NCI-H187 (cell line): ENCODE results near the gene PUDP.
"Not testable (repeated sequence)": the region's sequence is repeated elsewhere in the genome, so short reads cannot be mapped to it uniquely, and the experiment has no call there.

Source experiments
- DNase-seq, 2 experiments: peaks; one replicate each; lab custom pipeline; 2025; lab: John Stamatoyannopoulos, UW

The PUDP gene

DNA sequence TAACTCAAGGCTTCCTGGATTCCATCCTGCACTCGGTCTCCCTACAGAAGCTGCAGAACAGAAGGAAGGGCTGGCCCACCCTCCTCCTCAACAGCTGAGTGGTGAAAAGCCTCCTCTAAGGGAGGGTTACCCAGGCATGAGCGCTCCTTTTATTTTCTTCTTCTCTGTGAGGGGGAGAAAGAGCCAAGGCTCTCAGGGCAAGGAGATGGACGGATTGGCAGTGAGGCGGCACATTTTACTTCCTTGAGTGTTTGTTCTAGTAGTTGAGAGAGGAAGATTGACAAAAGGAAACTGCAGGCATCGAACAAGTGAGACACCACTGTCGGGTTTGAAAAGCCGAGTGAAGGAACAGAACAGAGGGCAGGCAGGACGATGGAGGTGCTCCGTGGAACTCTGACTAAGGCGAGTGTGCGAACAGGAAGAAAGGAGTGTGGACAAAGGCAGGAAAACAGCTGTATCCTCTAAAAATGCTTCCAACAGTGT, 38.9 kb downstream of the PUDP start:
- no peak for DNase-seq

DNA sequence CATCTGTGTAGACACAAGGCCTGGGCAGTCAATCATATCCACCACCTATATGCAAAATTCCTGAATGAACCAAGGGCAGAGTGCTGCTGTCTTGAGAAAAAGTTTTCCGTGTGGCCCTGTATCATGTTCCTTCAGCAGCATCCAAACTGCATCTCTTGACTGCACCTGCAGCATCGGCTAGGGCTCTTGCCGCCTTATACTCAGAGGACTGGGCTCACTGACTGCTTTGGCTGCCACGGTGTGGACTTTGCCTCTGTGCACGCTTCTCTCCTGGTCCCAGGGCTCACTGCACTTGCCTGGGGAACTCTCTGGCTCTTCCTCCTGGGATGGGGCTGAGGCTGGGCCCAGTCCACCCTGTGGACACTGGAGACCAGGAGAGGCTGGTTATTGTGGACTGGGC, 39.9 kb downstream of the PUDP start:
- DNase-seq: no peak

DNA sequence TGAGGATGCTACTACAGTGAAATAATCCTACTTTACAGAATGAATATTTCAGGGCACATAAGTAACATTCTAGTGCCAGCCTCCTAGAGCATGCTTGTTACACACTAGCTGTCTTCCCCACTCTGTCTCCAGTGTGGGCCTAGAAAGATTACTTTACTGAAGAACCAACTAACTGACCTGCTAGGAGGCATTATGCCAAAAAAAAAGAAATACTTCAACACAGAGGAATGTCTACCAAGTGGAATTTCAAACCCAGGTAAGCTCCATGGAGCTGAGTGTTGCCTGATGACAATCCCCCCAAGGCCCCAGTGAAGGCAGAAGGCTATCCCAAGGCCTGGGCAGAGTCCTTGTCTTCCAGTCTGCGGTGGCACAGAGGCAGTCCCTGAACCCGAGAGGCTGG, 41.3 kb downstream of the PUDP start:
- no peak for DNase-seq

DNA sequence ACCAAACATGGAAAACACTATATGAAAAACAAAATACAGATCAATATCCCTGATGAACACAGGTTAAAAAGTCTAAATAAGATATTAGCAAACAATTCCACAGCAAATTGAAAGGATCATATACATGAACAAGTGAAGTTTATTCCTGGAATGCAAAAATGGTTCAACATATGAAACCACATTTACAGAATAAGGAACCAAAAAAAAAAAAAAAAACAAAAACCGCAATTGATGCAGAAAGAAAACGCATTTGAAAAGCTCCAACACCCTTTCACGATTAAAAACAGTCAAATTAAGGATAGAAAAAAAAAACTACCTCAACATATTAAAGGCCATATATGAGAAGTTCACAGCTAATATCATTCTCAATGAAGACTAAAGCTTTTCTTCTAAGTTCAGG, 45.8 kb downstream of the PUDP start:
- no peak for DNase-seq

DNA sequence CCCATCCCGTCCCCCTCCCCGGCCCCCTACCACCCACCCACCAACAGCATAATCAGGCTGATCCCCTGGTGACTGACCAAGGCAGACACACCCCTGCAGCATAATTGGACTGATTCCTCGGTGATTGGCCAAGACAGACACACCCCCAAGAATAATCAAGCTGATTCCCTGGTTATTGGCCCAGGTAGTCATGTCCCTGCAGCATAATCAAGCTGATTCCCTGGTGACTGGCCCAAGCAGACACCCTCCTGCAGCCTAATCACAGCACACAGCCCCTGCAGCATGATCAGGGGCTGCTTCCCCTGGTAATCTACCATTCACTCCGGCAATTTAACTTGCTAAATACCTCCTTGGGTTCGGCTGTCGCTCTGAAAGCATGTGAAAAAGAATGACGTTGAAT, 47.9 kb downstream of the PUDP start:
- DNase-seq: no peak

DNA sequence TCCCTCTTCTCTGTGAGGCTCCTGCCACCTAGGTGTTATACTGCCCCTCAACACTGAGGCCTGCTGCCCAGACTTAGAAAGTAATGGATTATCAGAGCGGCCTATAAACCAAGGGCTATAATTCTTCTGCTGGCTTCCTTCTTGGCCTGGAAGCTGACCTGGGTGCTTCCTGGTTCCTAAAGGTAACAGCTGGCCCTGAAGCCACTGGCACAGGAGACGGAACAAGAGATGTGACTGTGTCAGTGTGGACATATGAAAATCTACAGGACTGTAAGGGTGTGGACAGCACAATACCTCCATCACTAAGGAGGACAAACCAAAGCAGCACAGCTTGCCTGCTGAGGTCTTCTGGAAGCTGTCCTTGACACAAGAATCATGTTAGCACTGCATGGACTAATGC, 52.3 kb downstream of the PUDP start:
- DNase-seq: not testable (repeated sequence)

DNA sequence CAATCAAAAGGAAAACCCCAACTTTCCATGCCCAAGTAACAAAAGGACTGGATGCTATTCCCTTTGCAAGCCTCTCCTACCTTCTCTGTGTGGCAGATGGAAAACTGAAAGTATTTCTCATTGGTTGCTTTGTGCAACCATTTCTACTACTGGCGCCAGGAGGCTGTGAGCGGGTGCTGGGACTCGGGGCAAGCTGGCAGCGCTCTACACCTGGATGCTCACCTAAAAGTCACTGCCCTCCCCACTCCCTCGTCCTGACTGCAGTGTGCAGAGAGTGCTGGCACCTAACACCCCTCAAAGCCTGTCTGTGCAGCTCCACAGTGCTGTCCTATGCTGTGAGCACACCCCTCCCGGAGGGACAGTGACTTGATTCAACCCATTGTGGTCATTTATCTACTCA, 54.6 kb downstream of the PUDP start:
- no peak for DNase-seq

DNA sequence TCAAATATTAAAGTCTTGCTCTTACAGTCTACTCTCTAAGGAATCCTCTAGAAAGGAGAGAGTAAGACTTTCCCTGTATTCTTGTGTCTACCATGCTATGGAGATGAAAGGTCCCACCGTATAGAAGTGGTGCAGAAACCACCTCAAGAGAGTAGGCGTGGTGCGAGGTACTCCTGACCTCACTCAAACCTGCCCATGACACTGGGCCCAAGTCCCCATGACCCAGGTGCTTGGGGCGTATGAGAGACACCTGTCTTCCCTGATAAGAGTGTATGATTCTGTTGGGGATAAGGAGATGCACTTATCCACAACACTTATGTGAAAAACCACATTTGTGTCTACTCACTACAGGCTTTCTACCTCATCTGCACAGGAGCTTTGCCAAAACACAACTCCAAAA, 55.4 kb downstream of the PUDP start:
- DNase-seq: no peak

DNA sequence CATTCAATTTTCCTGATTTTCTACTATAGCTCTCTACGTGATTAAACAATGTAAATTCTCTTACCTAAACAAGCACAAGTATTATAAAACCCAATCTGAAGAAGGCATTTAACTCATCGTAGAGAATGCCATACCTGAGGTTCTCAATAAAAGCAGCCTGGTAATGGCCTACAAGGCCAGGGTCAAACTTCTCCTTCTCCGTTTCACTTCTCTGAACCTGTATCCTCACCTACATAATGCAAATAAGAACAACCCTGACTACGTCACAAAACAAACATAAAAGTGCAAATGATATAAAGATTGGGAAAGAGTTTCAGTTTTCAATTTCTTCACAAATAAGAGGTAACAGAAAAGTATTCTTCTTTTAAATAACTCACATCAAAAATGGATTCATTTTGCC, 56.0 kb downstream of the PUDP start:
- no peak for DNase-seq

DNA sequence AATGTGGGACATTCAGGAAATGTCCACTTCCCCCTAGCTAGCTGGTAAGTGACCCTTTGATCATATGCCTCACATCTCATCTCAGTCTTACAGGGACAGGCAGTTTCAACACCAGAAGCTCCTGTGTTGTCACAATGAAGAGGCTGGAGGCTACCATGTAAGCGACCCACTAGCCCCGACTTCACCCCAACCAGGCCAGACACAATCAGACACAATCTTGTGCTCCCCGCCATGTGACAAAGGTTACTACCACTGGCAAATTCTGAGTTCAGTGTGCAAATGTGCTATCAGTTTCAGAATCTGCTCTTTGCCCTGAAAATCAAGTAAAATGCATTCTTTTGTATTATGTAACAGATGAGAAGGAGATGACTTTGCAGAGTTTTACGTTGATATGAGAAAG, 57.3 kb downstream of the PUDP start:
- no peak for DNase-seq

DNA sequence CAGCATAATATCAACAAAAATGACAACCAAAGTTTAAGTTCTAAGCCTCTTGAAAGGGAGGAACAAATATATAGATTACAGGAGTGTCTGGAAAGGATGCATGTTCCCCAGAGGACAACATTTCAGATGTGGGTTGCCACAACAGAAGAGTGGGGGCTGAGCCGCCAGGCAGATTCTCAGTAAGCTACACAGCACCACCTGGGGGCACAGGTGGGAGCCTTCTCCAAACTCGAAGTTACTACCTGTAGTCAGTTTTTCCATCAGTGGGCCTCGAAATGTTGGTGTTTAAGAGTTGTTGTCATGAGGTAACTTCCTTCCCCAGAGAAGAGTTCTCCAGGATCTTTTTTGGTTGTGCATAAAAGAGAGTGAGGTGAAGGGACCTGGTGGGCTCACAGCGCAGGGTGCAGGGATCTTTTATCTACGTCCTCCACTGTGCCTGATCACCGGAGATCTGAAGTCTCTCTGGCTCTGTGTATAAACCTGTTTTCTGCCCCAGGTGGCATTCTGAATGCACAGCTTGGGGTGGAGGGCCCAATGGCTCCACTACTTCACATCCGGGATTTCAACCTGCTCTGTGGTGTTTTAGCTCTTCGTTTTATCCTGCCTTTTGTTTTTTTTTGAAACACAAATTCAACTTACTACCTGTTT, 58.9 kb downstream of the PUDP start:
- no peak for DNase-seq

DNA sequence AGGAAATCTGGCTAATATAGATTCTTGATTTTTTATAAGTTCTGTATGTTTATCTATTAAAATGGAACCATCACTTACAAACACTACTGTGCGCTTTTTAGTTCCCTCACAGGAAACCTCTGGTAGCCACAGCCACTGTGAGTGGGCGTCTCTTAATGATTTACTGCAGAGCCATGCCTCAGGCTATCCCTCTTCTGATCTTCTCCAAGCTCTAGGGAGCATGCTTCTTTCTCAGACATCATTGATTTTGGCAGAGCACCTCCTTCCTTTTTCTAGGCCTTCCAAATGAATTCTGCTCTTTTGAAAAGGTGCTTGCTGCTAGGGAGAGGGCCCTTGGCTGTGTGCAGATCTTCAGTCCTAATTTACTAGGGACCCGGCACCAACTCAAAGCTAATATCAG, 61.6 kb downstream of the PUDP start:
- DNase-seq: no peak

DNA sequence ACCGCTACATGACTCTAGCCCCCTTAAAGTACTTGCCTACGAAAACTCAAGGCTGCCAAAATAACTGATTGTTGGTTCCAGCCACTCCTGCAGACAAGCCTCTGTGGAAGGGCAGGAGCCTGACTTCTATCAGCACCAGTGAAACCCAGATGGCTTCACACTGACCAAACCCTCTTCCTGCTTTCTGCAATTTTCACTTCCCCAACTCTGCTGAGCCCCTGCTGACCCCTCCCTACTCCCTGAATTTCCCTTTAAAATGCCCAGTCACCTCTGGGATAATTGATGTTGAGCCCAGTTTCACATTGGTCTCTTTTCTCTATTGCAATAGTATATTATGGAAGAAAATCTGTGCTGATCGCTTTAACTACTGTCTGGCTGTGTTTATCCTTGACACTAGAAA, 62.1 kb downstream of the PUDP start:
- no peak for DNase-seq

DNA sequence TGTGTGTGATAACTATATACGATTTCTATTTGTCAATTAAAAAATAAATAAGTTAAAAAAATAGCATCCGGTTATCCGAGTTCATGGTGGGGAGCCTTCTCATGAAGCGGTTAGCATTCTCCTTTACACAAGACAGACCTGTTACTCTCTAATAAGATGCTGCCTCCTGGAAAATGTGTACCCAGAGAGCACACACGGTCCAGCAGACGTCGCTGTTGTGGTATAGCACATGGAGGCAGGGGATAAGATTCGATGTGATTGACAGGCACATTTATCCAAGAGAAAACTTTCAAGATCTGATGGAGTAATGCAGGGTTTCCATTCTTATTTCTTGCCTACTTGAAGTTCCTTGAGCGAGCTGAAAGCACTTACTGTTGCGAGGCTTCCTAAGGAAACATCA, 63.1 kb downstream of the PUDP start:
- no peak for DNase-seq

DNA sequence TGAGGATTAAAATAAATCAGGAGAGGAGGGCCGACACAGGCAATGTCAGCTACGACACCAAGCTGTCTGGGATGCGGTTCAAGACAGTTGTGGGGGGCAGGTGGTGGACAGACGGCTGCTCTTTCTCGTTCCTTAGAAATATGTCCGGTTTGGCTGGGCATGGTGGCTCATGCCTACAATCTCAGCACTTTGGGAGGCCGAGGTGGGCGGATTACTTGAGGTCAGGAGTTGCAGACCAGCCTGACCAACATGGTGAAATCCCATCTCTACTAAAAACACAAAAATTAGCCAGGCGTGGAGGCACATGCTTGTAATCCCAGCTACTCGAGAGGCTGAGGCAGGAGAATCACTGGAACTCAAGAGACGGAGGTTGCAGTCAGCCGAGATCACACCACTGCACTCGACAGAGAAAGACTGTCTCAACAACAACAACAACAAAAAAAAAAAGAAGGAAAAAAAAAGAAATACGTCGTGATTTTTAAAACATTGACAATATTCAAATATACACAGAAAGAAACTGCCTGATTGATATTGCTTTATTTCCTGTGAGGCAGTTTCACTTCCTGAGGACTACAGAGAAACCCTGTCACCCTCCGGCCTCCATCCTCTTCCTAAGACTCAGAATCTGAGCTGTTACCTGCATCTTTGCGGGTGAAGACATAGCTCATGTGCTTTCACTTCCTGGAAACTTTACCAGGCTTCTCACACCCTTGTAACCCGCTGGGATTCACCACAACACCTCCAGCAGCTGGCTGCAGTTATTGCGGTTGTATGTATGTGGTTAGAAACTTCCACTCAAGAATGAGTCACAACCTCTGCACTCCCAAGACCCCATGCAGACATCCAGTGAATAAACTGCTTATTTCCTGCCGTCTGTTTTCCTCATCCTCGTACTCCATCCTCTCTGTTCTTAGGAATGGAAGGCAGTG, 64.2 kb downstream of the PUDP start:
- DNase-seq: no peak

DNA sequence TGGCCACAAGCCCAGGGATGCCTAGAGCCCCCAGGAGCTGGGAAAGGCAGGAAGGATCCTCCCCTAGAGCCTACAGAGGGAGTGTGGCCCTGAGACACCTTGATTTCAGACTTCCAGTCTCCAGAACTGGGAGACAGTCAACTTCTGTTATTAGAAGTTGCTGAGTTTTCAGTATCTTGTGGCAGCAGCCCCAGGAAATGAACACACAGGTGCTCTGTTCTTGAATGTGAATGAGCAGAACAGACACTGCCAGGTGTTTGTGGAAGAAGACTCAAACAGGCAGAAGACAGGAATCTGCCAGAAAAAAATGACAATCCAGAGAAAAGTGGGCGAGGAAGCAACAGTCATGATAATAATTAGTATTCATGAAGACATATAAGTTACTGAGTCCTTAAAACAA, 64.9 kb downstream of the PUDP start:
- no peak for DNase-seq

DNA sequence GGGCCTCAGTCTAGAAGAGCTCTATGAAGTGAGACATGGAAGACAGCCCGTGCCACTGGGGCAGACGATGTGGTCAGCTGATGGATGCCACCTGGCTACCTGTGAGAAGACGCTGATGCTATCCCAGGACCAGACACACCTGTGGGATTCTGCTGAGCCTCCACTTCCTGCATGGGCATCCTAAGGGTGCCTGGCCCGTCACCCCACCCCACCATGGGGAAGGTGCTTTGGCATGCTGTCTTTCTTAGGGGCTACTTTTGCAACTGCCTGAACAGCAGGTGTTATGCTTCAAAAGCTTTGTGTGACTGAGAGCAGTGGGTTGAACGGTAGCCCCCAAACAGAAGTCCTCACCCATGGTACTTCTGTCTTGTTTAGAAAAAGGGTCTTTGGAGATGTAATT, 65.4 kb downstream of the PUDP start:
- no peak for DNase-seq

DNA sequence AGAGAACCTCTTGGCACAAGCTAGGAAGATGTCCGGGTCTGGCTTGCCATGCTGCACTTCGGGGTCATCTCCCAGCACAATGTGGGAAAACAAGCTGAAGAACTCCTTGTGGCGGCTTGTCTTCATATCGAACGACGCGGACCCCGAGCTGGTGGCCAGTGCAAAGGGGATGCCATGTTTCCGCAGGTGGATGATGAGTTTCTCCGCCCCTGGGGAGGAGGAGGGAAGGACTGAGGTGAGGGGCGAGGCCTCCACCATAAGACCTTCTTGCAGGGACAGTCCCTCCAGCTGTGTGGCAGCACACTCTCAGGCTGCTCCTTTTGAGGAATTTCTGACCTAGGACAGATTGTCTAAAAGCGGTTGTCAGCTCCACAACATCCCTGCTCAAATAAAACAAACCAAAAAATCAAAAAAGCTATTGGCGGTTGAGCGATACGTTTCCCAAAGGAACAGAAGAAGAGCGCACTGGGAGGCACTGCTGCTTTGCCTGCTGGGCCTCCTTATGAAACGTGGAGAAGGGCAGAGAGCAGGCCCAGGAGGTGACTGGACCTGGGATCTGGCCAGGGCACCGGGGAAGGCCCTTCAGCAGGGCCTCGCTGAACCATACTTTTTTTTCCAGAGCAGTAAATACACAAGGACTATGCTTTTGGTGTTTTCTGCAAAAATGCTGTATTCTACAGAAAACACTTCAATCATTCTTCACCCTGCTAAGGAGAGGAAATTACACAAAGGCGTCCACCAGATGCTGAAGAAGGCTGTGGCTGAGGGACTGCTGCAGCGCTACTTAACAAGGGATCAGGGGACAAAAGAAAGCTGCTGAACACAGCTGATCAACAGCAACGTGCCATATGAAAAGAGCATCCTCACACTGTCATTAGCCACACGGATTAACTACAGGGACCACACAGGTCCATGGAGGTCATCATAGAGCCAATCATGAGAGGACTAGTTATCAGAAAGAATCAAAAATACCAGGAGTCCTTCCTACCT, 70.4 kb downstream of the PUDP start:
- DNase-seq: no peak

DNA sequence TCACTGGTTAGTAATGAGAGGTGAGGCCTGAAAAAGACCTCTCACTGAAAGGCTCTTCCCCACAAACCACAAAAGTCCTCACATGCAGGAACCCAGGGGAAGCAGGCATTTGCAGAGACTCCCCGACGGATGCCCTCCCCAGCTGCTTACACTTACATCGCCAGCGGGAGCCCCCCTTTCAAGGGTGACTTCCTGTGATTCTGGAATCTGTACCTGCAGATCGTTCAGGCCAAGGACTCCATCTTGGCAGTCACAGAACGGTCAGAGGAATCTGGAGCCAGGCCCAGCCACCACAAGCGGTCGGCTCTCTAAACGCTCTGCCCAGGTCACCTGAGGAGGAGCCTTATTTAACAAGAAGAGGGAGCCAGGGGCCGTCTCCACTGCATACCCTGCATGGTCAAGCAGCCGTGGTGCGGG, 71.7 kb downstream of the PUDP start:
- no peak for DNase-seq

DNA sequence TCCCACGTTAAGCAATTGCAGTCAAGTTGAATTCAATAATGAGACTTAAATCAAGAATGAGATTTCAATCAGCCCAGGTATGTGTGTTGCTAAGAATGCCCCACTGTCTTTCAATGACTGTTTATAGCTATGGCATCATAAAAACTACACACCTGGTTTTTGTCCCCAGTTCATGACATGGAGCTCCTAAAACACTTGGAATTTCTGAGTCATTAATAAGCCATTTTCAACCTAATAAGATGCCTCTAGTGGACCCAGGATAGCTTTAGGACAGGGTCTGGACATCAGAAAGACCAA, 73.1 kb downstream of the PUDP start:
- DNase-seq: no peak

DNA sequence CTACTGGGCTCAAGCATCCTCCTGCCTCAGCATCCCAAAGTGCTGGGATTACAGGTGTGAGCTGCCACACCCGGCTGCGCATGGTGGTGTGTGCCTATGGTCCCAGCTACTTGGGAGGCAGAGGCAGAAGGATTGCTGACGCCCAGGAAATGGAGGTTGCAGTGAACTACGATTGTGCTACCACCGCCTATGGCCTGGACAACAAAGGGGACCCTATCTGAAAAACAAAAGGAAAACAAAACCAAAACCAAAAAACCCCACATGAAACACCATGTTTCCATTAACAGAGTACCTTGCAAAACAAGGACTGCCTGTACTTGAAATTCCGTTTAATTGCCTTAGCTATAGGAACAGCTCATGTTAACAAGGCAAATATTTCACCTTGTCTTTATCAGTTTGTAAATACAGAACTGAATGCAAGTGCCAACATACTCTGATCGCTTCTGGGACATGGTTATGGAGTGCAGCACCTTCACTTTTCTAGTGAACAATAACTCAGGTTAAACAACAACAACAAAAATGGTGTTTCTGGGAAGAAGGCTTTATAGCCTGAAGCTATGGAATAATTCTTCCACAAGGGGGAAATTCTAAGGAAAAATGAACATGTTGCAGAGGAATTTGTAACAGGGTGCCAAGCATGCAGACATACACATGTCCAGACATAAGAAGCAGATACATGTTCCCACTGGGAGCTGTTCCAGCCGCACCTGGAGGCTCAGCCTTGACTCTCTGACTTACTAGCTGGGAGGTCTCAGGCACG, 73.6 kb downstream of the PUDP start:
- no peak for DNase-seq

DNA sequence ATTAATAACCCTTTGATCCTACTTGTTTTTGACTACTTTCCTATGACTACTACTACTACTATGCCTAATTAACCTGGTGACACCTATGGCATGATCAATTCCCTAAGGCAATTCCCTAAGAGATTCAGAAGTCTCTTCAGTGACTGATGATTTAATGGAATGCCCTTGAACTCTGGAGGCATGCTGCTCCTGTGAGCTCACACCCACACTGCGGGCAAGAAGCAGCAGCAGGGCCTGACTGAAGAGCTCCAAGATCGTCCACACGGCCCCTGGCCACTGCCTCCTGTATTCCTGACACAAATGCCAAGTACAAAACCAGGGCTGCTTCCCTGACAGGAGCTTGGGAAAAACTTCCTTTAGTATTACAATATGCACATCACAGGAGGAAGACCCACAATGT, 74.6 kb downstream of the PUDP start:
- no peak for DNase-seq
